ENCODE measurements around the gene ATF4. TPM values are rescaled to one million over a fixed set of nuclear protein-coding genes. Genes with fewer than 3 reads are reported as not detected.

ATF4 gene
- polyA plus RNA-seq, 1 donor: 296 TPM

DNA sequence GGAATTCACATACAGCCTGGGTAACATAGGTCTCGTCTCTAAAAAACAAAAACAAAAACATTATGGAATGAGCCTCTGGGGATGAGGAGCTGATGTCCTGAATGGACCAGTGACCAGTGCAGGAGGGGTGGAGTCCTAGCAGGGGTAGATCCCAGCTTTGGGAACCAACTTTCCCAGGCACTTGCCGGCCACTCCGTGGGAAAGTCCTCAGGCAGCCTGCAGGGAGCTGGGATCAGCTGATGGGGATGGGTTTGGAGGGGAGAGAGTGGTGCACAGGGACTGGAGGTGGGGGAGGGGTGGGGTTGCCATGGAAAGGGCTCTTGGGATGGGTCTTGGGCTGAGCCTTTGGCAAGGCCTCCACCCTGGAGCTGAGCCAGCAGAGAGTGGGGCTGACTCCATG, 44.5 kb upstream of the ATF4 start:
- H3K36me3 ChIP-seq (ENCODE audit: control insufficient read depth, insufficient read depth, low read length): peaks cover 30% of the 10 kb centered on the region
- H3K27ac ChIP-seq (ENCODE audit: low read length): peak overlapping the region; percentile 92
- WGBS (ENCODE audit: insufficient coverage, low lambda C conversion rate): no CpG with 5 or more reads among the region's 3 CpGs
- no peaks in the 10 kb centered on the region for H3K27me3 ChIP-seq (ENCODE audit: control insufficient read depth, insufficient read depth, low read length)
- DNase-seq: no peak
- peaks cover 61% of the 10 kb centered on the region for H3K4me1 ChIP-seq (ENCODE audit: control insufficient read depth, insufficient read depth, low read length)
- no peaks in the 10 kb centered on the region for H3K9me3 ChIP-seq (ENCODE audit: control insufficient read depth, low read depth, low read length)
- H3K4me3 ChIP-seq (ENCODE audit: low read length): no peak overlapping the region

DNA sequence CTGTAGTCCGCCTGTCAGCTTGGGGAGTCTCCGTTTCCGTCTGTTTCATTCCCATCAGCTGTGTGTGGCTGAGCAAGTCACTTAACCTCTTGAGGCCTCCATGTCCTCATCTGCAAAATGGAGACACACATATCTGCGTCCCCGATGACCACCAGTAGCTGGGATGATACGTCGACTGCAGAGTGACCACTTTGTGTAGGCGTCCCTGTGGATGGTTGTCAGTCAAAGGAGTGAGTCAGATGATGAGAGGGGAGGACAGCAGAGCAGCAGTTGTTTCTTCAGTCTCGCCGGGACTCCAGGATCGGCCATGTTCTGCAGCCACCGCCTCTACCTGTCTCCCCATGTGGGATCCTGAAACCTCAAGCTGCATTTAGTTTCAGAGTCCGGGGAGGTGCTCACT, 43.7 kb upstream of the ATF4 start:
- Histone ChIP-seq H3K27me3 (ENCODE audit: control insufficient read depth, insufficient read depth, low read length) (no peaks in the 10 kb centered on the region), H3K36me3 (ENCODE audit: control insufficient read depth, insufficient read depth, low read length) (peaks cover 31% of the 10 kb centered on the region), H3K9me3 (ENCODE audit: control insufficient read depth, low read depth, low read length) (no peaks in the 10 kb centered on the region), H3K4me1 (ENCODE audit: control insufficient read depth, insufficient read depth, low read length) (peaks cover 54% of the 10 kb centered on the region), H3K4me3 (ENCODE audit: low read length) (no peak overlapping the region), H3K27ac (ENCODE audit: low read length) (no peak overlapping the region)
- no peak for DNase-seq
- no CpG with 5 or more reads among the region's 13 CpGs for WGBS (ENCODE audit: insufficient coverage, low lambda C conversion rate)

DNA sequence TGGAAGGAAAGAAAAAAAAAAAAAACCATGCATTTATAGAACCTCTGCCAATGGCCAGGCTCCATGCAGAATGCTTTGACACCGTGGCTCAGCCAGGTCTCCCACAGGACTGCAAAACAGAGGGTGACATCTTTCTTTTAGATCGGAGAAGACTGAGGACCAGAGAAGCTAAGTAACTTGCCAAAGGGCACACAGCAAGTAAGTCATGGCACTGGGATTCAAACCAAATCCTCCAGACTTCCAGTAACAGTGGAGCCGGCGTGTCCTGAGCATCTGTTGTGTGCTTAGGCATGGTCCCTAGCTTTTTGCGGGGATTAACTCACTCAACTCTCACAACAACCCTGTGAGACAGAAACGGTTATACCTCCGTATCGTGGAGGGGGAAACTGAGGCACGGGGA, 42.8 kb upstream of the ATF4 start:
- Histone ChIP-seq H3K27me3 (ENCODE audit: control insufficient read depth, insufficient read depth, low read length) (no peaks in the 10 kb centered on the region), H3K36me3 (ENCODE audit: control insufficient read depth, insufficient read depth, low read length) (peaks cover 37% of the 10 kb centered on the region), H3K4me3 (ENCODE audit: low read length) (no peak overlapping the region), H3K4me1 (ENCODE audit: control insufficient read depth, insufficient read depth, low read length) (peaks cover 45% of the 10 kb centered on the region), H3K9me3 (ENCODE audit: control insufficient read depth, low read depth, low read length) (no peaks in the 10 kb centered on the region), H3K27ac (ENCODE audit: low read length) (no peak overlapping the region)
- no CpG with 5 or more reads among the region's 9 CpGs for WGBS (ENCODE audit: insufficient coverage, low lambda C conversion rate)
- no peak for DNase-seq

DNA sequence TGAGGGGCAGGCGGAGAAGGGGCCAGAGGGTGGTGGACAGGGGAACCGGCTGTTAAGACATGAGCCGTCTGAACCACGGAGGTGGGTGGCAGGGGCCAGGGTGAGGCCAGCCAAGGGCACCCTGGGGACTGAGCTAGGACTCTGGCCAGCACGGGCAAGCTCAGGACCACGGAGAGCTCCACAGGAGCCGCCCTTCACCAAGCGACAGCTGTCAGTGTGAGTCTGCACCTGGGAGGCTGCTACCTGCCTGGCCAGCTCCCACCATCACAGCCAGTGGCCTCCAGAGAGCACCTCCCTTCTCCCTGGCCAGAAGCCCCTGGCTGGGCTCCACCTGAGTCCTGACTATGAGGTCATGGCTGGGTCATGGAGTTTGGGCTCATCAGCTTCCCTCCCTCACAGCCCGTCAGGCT, 41.9 kb upstream of the ATF4 start:
- no CpG with 5 or more reads among the region's 9 CpGs for WGBS (ENCODE audit: insufficient coverage, low lambda C conversion rate)
- peaks cover 42% of the 10 kb centered on the region for H3K36me3 ChIP-seq (ENCODE audit: control insufficient read depth, insufficient read depth, low read length)
- peaks cover 40% of the 10 kb centered on the region for H3K4me1 ChIP-seq (ENCODE audit: control insufficient read depth, insufficient read depth, low read length)
- H3K9me3 ChIP-seq (ENCODE audit: control insufficient read depth, low read depth, low read length): no peaks in the 10 kb centered on the region
- H3K4me3 ChIP-seq (ENCODE audit: low read length): no peak overlapping the region
- no peak overlapping the region for H3K27ac ChIP-seq (ENCODE audit: low read length)
- peak in 1 of 2 donors; percentile 52 for DNase-seq
- H3K27me3 ChIP-seq (ENCODE audit: control insufficient read depth, insufficient read depth, low read length): no peaks in the 10 kb centered on the region

DNA sequence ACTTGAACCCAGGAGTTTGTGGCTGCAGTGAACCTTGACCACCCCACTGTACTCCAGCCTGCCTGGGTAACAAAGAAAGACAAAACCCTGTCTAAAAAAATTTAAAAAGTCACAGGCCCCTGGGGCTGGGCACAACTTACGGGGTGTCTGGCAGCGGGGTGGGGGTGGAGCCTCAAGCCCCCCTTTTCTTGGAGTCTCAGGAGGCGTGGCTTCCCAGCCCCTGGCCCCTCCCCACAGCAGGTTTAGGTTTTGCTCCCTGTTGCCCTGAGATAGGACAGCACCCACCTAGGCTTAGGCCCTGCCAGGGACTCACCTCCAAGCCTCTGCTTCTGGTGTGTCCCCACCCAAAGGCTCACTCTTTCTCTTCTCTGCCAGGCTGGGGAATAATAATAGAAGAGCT, 41.1 kb upstream of the ATF4 start:
- WGBS (ENCODE audit: insufficient coverage, low lambda C conversion rate): no CpG with 5 or more reads among the region's 3 CpGs

DNA sequence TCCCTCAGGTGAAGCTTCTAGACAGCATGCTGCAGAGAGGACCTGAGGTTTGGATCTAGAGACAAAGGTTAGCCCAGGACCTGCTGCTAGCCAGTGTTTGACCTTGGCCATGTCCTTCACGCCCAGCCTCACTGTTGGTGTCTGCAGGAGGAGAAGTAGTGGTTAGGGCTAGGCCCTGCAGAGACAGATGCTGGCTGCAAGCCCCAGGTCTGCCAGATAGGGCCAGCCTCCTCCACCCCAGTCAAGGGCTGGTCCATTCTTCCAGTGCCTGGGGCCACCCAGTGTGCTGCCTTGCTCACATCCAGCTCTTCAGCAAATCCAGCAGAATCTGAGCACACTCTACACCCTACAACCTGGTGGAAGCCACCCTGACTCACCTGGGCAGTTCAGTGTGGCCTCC, 39.8 kb upstream of the ATF4 start:
- Histone ChIP-seq H3K4me1 (ENCODE audit: control insufficient read depth, insufficient read depth, low read length) (peaks cover 22% of the 10 kb centered on the region), H3K36me3 (ENCODE audit: control insufficient read depth, insufficient read depth, low read length) (peaks cover 42% of the 10 kb centered on the region), H3K27me3 (ENCODE audit: control insufficient read depth, insufficient read depth, low read length) (no peaks in the 10 kb centered on the region), H3K9me3 (ENCODE audit: control insufficient read depth, low read depth, low read length) (no peaks in the 10 kb centered on the region), H3K4me3 (ENCODE audit: low read length) (no peak overlapping the region), H3K27ac (ENCODE audit: low read length) (no peak overlapping the region)
- no CpG with 5 or more reads among the region's 1 CpG for WGBS (ENCODE audit: insufficient coverage, low lambda C conversion rate)
- DNase-seq: no peak

More for the DNA sequence above, 41.1 kb upstream of the ATF4 start:
- H3K36me3 ChIP-seq (ENCODE audit: control insufficient read depth, insufficient read depth, low read length): peaks cover 42% of the 10 kb centered on the region
- peaks cover 35% of the 10 kb centered on the region for H3K4me1 ChIP-seq (ENCODE audit: control insufficient read depth, insufficient read depth, low read length)
- no peak overlapping the region for H3K4me3 ChIP-seq (ENCODE audit: low read length)
- no peak overlapping the region for H3K27ac ChIP-seq (ENCODE audit: low read length)
- no peaks in the 10 kb centered on the region for H3K9me3 ChIP-seq (ENCODE audit: control insufficient read depth, low read depth, low read length)
- no peaks in the 10 kb centered on the region for H3K27me3 ChIP-seq (ENCODE audit: control insufficient read depth, insufficient read depth, low read length)
- DNase-seq: no peak

DNA sequence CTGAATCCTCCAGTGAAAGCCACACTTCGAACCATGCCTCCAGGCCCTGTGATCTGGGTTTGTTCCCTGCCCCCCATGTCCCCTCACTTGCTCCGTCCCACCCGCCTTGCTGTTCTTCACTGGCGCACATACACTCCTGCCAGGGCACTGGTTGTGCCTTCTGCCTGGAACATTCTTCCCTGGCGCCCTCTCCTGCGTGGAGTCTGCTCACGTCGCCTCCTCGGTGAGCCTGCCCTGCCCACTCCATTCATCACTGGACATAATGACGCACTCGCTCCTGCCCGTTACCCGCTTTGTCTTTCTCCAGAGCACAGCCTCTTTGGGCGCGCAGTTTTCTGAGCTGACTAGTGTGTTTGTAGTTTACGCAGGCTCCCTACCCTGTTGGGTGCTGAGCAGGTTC, 39.3 kb upstream of the ATF4 start:
- no peaks in the 10 kb centered on the region for H3K9me3 ChIP-seq (ENCODE audit: control insufficient read depth, low read depth, low read length)
- no peak overlapping the region for H3K27ac ChIP-seq (ENCODE audit: low read length)
- H3K4me3 ChIP-seq (ENCODE audit: low read length): no peak overlapping the region
- DNase-seq: no peak
- peaks cover 17% of the 10 kb centered on the region for H3K4me1 ChIP-seq (ENCODE audit: control insufficient read depth, insufficient read depth, low read length)
- H3K36me3 ChIP-seq (ENCODE audit: control insufficient read depth, insufficient read depth, low read length): peaks cover 42% of the 10 kb centered on the region
- H3K27me3 ChIP-seq (ENCODE audit: control insufficient read depth, insufficient read depth, low read length): no peaks in the 10 kb centered on the region
- 83% methylated on average over 4 of the region's 16 CpGs for WGBS (ENCODE audit: insufficient coverage, low lambda C conversion rate)

DNA sequence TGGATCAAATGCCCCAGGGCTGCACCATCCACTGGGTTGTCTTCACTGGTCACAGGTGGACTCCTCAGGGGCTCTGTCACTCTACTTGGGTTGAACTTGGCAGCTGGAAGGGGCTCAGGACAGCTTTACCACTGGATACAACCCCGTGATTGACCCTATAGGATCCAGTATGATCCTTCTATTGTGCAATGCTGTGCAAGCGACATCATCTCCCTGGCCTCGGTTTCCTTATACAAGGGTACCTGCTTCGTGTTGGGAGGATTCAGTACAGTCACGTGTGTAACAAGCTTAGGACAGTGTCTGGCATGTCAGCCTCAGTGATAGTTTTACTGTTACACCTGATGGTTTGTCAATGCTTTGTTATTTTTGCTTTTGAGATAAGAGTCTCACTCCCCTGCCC, 38.8 kb upstream of the ATF4 start:
- Histone ChIP-seq H3K4me1 (ENCODE audit: control insufficient read depth, insufficient read depth, low read length) (peaks cover 12% of the 10 kb centered on the region), H3K27ac (ENCODE audit: low read length) (no peak overlapping the region), H3K27me3 (ENCODE audit: control insufficient read depth, insufficient read depth, low read length) (no peaks in the 10 kb centered on the region), H3K9me3 (ENCODE audit: control insufficient read depth, low read depth, low read length) (no peaks in the 10 kb centered on the region), H3K4me3 (ENCODE audit: low read length) (no peak overlapping the region), H3K36me3 (ENCODE audit: control insufficient read depth, insufficient read depth, low read length) (peaks cover 42% of the 10 kb centered on the region)
- no peak for DNase-seq
- no CpG with 5 or more reads among the region's 5 CpGs for WGBS (ENCODE audit: insufficient coverage, low lambda C conversion rate)

DNA sequence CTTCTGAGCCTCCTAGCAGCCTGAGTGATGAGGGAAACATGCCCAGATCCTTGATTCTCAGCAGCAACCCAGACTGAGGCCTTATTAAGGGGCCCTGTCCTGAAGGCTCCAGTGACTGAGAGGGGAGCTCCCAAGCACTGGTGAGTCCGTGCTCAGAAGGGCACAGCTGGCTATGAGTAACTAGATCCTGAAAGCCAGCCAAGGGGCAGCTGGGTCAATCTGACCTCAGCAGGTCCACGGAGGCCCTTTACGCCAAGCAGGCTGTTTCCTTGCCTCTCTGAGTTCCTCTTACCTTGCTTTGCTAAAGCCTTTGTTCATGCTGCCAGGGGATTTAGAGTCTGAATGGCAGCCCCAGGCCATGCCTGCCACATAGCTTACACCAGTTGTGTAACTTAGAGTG, 37.6 kb upstream of the ATF4 start:
- H3K27ac ChIP-seq (ENCODE audit: low read length): no peak overlapping the region
- no CpG with 5 or more reads among the region's 3 CpGs for whole genome bisulfite sequencing (ENCODE audit: insufficient coverage, low lambda C conversion rate)
- peaks cover under 1% of the 10 kb centered on the region for H3K9me3 ChIP-seq (ENCODE audit: control insufficient read depth, low read depth, low read length)
- H3K4me3 ChIP-seq (ENCODE audit: low read length): no peak overlapping the region
- no peak for DNase-seq
- H3K36me3 ChIP-seq (ENCODE audit: control insufficient read depth, insufficient read depth, low read length): peaks cover 34% of the 10 kb centered on the region
- no peaks in the 10 kb centered on the region for H3K27me3 ChIP-seq (ENCODE audit: control insufficient read depth, insufficient read depth, low read length)
- H3K4me1 ChIP-seq (ENCODE audit: control insufficient read depth, insufficient read depth, low read length): peaks cover 7% of the 10 kb centered on the region

DNA sequence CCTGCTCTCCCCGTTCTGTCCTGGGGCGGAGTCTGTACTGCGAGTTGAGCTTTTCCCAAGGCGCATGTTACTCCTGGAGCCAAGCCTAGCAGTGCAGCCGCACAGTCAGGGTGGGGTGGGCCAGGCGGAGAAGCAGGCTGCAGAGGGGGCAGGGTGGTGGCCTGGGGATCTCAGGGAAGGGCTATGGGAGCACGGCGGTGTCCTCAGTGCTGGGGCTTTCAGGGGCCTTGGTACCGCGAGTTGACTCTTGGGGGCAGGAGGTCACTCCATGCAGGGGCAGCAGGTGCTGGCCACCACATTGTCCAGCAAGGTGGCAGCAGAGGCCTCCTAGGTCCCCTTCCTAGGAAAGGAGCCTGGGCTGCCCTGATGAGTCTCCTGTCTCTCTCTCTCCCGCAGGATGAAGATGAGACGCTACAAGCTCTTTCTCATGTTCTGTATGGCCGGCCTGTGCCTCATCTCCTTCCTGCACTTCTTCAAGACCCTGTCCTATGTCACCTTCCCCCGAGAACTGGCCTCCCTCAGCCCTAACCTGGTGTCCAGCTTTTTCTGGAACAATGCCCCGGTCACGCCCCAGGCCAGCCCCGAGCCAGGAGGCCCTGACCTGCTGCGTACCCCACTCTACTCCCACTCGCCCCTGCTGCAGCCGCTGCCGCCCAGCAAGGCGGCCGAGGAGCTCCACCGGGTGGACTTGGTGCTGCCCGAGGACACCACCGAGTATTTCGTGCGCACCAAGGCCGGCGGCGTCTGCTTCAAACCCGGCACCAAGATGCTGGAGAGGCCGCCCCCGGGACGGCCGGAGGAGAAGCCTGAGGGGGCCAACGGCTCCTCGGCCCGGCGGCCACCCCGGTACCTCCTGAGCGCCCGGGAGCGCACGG, 33.2 kb upstream of the ATF4 start:
- WGBS (ENCODE audit: insufficient coverage, low lambda C conversion rate): no CpG with 5 or more reads among the region's 45 CpGs
- no peak overlapping the region for H3K4me3 ChIP-seq (ENCODE audit: low read length)
- no peak for DNase-seq
- peaks cover 5% of the 10 kb centered on the region for H3K9me3 ChIP-seq (ENCODE audit: control insufficient read depth, low read depth, low read length)
- H3K4me1 ChIP-seq (ENCODE audit: control insufficient read depth, insufficient read depth, low read length): peaks cover 18% of the 10 kb centered on the region
- H3K36me3 ChIP-seq (ENCODE audit: control insufficient read depth, insufficient read depth, low read length): peaks cover 44% of the 10 kb centered on the region
- no peak overlapping the region for H3K27ac ChIP-seq (ENCODE audit: low read length)
- H3K27me3 ChIP-seq (ENCODE audit: control insufficient read depth, insufficient read depth, low read length): no peaks in the 10 kb centered on the region
